Chondrocyte (in vitro differentiated cells): ENCODE measurements around the gene FAM124B. TPM values are rescaled to one million over a fixed set of nuclear protein-coding genes. Genes with fewer than 3 reads are reported as not detected.

Experiments used
- DNase-seq: peaks from one replicate; pipeline ENCODE4 v3.0.0; 2021; ENCODE audit warnings: mixed read lengths, low spot score
- H3K27ac Mint-ChIP-seq: one replicate; pipeline ENCODE4 v1.8.0; 2021; ENCODE audit warnings: mild to moderate bottlenecking, moderate library complexity, mixed read lengths; ENCODE audit not compliant: unreplicated experiment
- H3K27me3 Mint-ChIP-seq: 2 replicates; pipeline ENCODE4 v1.8.0; 2021; ENCODE audit warnings: low read depth, mixed read lengths
- H3K36me3 Mint-ChIP-seq: 2 replicates; pipeline ENCODE4 v1.8.0; 2021; ENCODE audit warnings: low read depth, mixed read lengths
- H3K4me1 Mint-ChIP-seq: 2 replicates; pipeline ENCODE4 v1.8.0; 2021; ENCODE audit warnings: low read depth, mild to moderate bottlenecking, mixed read lengths
- H3K4me3 Mint-ChIP-seq: one replicate; pipeline ENCODE4 v1.8.0; 2021; ENCODE audit warnings: mild to moderate bottlenecking, moderate library complexity, mixed read lengths; ENCODE audit not compliant: unreplicated experiment
- H3K9me3 Mint-ChIP-seq: 2 replicates; pipeline ENCODE4 v1.8.0; 2021; ENCODE audit warnings: low read depth, mixed read lengths
- total RNA-seq: library from RNA; stranded (reverse); gene quantifications from 3 replicates; pipeline ENCODE4 v1.2.1, GENCODE V29; 2021
- TF ChIP-seq, protein P1 (sequence below): fragments of 200-600 bp; sonication (generic); IDR thresholded peaks from 2 replicates; pipeline ENCODE4 v1.5.0; 2021; ENCODE audit warnings: antibody characterized with exemption, mild to moderate bottlenecking, moderate library complexity

Gene FAM124B
- total RNA-seq, 1 donor from 2014 or later = not detected

- no peaks in the 10 kb centered on the region for H3K27me3 Mint-ChIP-seq
Observed at GRCh38 chr2:224349396-224349795, 52.5 kb downstream of the FAM124B start.

DNA sequence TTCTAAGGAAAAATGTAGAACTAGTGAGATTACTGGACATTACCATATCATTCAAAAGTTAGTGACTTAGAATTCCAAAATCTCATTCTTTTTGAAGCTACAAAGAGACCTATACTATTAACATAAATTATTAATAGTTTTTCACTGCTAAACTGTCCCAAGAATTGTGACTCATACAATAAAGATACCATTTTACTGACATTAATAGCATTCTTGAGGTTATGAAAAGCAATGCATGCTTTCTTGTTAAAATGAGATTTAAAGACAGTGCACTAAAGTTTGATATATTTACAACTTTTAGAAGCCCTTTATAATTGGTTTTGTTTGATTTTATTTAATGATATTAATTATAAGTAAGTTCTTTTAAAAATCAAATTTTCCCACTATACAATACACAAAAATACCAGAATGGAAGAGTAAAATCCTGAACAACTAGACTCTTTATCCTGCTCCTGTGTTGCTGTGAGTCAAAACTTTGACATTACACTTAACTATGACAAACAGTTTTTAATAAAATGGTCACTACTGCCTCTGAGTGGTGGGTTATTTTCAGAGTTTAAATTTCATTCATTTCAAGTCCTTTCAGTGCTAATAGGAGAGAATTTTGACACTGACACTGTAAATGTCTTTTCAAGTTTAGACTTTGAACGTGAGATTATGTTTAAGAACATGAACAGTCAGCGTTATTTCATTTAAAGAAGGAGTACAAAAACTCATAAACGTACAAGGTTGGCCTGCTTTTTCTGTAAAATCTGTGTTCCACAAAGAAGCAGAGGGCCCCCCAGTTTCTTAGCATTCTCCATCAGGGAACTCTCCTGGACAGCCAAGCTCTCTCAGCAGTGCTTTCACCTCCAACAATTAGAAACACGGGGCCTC is 54.5 kb downstream of the FAM124B start:
- Mint-ChIP-seq H3K4me3 (no peak overlapping the region), H3K36me3 (no peaks in the 10 kb centered on the region), H3K4me1 (peaks cover 5% of the 10 kb centered on the region), H3K27ac (no peak overlapping the region), H3K9me3 (peaks cover 5% of the 10 kb centered on the region), H3K27me3 (peaks cover 2% of the 10 kb centered on the region)
- TF ChIP-seq, protein P1, sequence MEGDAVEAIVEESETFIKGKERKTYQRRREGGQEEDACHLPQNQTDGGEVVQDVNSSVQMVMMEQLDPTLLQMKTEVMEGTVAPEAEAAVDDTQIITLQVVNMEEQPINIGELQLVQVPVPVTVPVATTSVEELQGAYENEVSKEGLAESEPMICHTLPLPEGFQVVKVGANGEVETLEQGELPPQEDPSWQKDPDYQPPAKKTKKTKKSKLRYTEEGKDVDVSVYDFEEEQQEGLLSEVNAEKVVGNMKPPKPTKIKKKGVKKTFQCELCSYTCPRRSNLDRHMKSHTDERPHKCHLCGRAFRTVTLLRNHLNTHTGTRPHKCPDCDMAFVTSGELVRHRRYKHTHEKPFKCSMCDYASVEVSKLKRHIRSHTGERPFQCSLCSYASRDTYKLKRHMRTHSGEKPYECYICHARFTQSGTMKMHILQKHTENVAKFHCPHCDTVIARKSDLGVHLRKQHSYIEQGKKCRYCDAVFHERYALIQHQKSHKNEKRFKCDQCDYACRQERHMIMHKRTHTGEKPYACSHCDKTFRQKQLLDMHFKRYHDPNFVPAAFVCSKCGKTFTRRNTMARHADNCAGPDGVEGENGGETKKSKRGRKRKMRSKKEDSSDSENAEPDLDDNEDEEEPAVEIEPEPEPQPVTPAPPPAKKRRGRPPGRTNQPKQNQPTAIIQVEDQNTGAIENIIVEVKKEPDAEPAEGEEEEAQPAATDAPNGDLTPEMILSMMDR = peak; percentile 57
- DNase-seq = no peak

More at GRCh38 chr2:224349396-224349795, 52.5 kb downstream of the FAM124B start:
- Mint-ChIP-seq H3K9me3 (peaks cover 5% of the 10 kb centered on the region), H3K4me3 (no peak overlapping the region), H3K4me1 (peaks cover 5% of the 10 kb centered on the region), H3K27ac (no peak overlapping the region), H3K36me3 (no peaks in the 10 kb centered on the region)
- TF ChIP-seq, protein P1 = no peak
- DNase-seq = no peak

GRCh38 chr2:224345492-224345891 is 56.4 kb downstream of the FAM124B start:
- no peak overlapping the region for H3K4me3 Mint-ChIP-seq
- H3K27ac Mint-ChIP-seq = no peak overlapping the region
- peaks cover 5% of the 10 kb centered on the region for H3K9me3 Mint-ChIP-seq
- TF ChIP-seq, protein P1 = no peak
- DNase-seq = no peak
- H3K4me1 Mint-ChIP-seq = peaks cover 5% of the 10 kb centered on the region
- no peaks in the 10 kb centered on the region for H3K36me3 Mint-ChIP-seq
- peaks cover 2% of the 10 kb centered on the region for H3K27me3 Mint-ChIP-seq

GRCh38 chr2:224343226-224343625 is 58.7 kb downstream of the FAM124B start:
- H3K27me3 Mint-ChIP-seq = peaks cover 2% of the 10 kb centered on the region

GRCh38 chr2:224335991-224336390 is 65.9 kb downstream of the FAM124B start:
- no peak overlapping the region for H3K4me3 Mint-ChIP-seq
- H3K4me1 Mint-ChIP-seq = peaks cover 10% of the 10 kb centered on the region
- no peaks in the 10 kb centered on the region for H3K27me3 Mint-ChIP-seq
- TF ChIP-seq, protein P1 = no peak
- no peak overlapping the region for H3K27ac Mint-ChIP-seq
- no peaks in the 10 kb centered on the region for H3K36me3 Mint-ChIP-seq
- H3K9me3 Mint-ChIP-seq = peaks cover 4% of the 10 kb centered on the region
- DNase-seq = no peak

More at GRCh38 chr2:224343226-224343625, 58.7 kb downstream of the FAM124B start:
- Mint-ChIP-seq H3K9me3 (peaks cover 5% of the 10 kb centered on the region), H3K36me3 (no peaks in the 10 kb centered on the region), H3K27ac (no peak overlapping the region), H3K4me1 (peaks cover 5% of the 10 kb centered on the region), H3K4me3 (no peak overlapping the region)
- TF ChIP-seq, protein P1 = no peak
- DNase-seq = no peak
